HG02870 (cell line): ENCODE results near the gene VAV2.

Experiments used
- ATAC-seq: cut with Tn5 transposase; IDR thresholded peaks from one replicate; pipeline ENCODE4 v1.9.1; 2021; ENCODE audit warnings: mild to moderate bottlenecking, moderate library complexity; ENCODE audit not compliant: unreplicated experiment

Gene VAV2

GRCh38 chr9:133953621-133953975 is 38.5 kb downstream of the VAV2 start:
- ATAC-seq = no peak

- no peak for ATAC-seq
Observed at GRCh38 chr9:133952598-133953550, 39.2 kb downstream of the VAV2 start.

GRCh38 chr9:133951265-133951664 is 40.9 kb downstream of the VAV2 start:
- ATAC-seq = no peak

GRCh38 chr9:133950629-133951111 is 41.5 kb downstream of the VAV2 start:
- ATAC-seq = no peak

DNA sequence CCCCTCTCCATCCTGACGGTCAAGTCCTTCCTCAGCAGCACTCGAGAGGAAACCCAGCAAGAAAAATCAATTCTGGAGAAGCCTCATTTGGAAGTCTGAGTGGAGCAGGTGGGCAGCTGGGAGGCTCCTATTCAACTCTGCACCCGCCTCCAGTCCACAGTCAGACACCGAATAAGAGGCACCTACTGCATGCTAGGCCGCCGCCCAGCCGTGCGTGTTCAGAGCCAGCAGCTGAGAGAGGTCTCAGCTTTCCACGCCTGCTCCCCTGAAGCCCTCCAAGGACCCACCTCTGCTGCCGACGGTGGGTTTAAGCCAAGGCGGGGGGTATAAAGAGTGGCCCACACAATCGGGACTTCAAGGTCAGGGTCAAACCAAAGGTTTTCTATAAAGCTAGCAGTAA is 41.9 kb downstream of the VAV2 start:
- no peak for ATAC-seq

GRCh38 chr9:133949486-133950061 is 42.5 kb downstream of the VAV2 start:
- no peak for ATAC-seq

DNA sequence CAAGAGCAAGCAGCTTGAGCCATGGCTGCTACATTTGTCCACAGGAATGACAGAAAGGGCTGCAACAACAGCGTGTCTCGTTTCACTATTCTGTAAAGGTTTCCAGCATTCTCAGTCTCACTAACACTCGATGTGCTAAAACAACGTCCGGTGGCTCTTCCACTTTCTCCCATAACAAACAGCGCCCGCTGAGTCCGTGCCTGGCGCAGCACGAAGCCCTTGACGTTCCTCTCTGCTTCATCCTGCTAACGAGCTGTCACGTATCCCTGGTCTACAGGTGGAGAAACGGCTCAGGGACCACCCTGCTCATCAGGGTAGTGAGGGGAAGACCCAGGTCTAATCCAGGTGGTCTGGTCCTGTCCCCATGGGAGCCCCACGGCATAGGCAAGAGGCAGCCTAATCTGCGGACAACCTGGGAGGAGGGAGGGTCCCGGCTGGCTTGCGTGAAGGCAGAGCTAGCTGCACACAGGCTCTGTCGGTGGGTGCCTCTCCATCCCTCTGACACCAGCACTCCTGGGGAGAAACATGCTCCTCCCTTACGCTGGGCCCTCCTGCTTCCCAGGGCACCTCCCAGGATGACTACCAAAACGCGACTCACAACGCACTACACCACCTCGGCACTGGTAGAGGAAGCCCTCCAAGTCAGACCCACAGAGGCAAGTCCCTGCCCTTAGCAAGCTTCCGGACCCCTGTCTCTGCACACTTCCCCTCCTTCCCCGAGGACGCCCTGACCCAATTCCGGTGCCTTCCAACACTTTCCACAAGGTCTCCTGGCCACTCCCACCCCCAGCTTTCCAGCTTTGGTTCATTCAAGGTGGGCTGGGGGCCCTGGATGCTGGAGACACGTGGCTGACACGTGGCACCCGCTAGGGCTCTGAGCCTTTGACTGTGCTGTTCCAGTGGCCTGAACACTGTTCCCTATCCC is 43.3 kb downstream of the VAV2 start:
- no peak for ATAC-seq

GRCh38 chr9:133948131-133948530 is 44.0 kb downstream of the VAV2 start:
- no peak for ATAC-seq

DNA sequence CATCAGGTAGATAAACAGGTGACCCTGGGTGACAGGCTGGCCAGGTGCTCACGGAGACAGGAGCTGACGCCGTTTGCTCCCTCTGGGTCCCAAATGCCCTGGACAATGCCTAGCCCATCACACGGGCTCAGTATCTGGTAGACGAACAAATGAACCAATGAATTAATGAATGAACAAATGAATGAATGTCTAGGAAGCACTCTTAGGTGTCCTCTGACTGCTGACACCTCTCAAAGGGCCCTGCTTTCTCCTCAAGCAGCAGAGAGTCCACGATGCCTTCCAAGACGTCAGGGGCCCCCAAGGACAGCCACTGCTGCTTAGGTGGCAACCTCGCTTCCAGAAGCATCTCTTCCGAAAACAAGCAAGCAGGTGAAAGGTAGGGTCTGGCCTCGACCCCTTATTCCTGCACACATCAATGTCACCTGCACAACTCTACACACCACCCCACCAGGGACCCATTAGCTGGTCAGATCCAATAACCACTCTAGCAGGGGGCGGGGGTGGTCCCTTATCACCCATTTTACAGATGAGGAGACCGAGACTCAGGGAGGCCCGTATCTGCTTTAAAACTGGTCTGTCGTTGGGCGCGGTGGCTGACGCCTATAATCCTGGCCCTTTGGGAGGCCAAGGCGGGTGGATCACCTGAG is 45.2 kb downstream of the VAV2 start:
- no peak for ATAC-seq

DNA sequence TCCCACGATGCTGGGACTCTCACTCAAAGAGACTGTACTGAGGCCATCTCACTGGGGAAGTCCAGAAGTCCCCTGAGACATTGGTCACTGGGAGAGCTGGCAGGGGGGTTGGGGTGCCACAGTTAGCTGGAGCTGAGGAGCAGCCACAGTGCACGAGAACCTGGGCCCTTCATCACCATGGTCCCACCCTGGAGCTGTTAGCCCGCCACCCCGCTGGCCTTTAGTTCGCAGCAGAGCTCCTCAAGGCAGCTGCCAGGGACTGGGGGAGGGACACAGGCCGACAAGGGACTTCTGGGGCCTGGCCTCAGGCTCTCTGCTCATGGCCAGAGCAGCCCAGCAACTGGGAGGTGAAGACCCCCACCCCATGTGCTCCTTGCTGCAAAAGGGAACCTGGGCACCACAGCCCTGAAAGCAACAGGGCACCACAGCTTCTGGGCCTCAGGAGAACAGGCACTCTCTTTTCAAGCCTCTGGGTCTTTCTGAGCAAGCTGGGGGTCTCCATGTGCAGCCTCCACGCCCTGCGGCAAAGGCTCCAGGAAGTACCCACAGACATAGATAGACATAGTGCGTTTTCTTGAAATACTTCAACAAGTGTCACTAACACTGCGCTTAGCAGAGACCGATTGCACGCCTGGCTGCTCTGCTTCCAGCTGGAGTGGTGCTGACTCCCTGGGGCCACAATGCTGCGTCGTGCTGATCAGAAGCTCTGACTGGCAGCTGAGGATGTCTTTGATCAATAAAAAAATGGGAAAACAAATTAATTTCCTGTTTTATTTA is 46.0 kb downstream of the VAV2 start:
- peak; percentile 52 for ATAC-seq

GRCh38 chr9:133945314-133945975 is 46.7 kb downstream of the VAV2 start:
- ATAC-seq = peak; percentile 46

- ATAC-seq = no peak
Observed at GRCh38 chr9:133944746-133945135, 47.4 kb downstream of the VAV2 start.

DNA sequence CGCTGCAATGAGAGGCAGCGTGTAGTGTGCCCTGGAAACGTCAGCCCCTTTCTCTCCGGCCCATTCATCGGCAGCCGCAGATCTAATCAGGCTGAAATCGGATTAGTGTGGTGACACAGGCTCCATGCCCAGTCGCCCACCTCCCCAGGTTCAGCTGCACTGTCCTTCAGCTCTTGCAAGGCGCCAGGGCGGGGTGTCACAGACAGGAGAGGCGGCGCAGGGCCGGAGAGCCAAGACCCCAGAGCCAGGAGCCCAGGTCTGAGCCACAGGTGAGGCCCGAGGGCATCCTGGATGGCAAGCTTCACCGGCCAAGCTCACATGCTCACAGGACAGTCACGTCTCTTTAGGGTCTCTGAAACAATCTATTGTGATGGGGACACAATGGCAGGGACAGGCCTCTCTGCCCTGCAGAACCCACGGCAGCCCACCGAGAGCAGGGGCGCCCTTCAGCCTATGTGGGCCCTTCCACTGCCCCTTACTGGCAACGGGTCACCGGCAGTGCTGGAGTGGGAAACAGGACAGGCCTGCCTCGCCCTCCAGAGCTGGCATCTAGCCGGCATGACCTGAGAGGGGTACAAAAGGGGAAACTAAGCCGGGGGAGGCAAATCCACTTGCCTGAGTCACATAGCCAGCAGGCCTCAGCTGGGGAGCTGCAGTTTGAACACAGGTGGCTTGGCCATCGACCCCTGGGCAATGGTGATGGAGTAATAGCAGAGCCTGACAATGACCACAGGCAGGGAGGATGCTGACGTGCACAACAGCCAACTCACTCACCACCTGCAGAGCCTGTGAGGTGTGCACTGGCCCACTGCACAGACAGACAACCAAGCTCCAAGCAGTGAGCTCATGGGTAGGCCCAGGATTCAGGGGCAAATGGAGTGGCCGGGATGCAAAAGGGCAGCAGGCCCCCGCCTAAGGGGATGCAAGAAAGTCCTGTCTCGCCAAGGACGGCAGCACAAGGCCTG is 48.1 kb downstream of the VAV2 start:
- no peak for ATAC-seq

DNA sequence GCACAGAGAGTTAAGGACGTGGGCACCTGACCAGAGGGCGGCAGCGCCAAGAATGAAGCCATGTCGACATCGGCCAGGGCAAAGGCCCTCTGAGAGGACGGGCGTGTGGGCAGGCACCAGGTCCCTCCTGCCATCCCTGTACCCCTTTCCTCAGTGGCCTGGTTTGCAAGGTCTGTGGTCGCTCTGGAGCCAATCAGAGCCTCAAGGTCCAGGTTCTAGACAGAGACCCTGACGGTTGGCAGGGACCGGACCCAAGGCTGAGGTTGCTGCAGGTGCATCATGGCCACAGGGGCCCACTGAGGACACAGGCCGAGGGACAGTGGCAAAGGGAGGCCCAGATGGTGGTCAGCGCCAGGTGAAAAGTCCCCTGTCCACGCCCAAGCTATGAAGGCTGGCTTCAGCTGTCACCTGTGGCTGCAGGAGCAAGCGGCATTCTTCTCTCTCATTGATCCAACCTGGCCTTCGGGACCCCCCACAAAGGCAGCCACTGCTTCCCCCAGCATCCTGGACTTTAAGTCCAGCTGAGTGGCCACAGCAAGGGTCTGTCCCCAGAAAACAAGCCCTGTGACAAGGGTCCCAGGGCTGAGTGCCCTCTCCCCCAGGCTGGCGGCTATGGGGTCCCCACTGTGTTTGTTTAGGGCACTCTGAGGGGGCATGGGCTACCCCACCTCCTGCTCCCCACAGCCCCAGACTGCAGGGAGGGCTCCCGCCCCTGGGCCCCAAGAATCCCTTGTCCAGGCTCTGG is 48.9 kb downstream of the VAV2 start:
- ATAC-seq = no peak

DNA sequence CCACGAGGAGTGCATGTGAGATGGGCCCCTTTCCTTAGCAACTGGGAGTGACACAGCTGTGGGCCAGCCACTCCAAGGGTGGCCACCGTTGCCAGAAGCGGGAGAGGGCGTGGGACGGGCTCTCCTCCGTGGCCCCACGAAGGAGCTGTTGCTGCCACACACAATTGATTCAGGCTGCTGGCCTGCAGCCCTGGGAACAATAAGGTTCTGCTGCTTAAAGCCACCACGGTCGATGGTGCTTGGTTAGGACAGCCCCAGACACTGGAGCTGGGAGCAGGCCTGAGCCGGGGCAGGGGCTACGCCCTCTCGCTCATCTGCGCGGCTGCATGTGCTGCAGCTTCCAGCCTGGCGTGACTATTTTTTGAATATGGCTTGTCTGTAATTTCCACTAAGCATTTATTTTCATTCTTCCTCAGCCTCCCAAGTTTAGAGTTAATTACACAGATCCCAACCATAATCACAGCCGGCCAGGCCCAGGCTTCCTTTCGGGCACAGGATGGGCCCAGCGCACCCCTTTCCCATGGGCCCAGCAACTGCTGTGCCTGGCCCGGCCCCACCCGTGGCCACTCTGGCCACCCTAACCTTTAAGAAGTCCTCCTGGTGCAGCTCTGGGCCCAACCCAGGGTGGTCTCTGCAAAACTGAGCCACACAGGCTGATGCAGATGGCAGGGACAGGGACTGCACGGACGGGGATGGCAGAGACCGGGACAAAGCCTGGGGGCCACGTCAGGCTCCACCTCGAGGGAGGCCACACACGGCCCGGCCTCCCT is 49.7 kb downstream of the VAV2 start:
- ATAC-seq = no peak

- no peak for ATAC-seq
Observed at GRCh38 chr9:133939845-133940244, 52.3 kb downstream of the VAV2 start.
